Epithelial cell of prostate (primary cell): ENCODE data around the gene SPATS1.
"Not testable (repeated sequence)": the region's sequence is repeated elsewhere in the genome, so short reads cannot be mapped to it uniquely, and the experiment has no call there.

ENCODE experiments used
- DNase-seq: peaks from one replicate; pipeline ENCODE4 v3.0.0-alpha.2; 2011; ENCODE audit warnings: low read depth, low spot score
- H3K27ac ChIP-seq: fragments of 450-650 bp; 2 replicates; pipeline ENCODE4 v1.5.1; 2017; ENCODE audit warnings: mild to moderate bottlenecking

The SPATS1 gene

DNA sequence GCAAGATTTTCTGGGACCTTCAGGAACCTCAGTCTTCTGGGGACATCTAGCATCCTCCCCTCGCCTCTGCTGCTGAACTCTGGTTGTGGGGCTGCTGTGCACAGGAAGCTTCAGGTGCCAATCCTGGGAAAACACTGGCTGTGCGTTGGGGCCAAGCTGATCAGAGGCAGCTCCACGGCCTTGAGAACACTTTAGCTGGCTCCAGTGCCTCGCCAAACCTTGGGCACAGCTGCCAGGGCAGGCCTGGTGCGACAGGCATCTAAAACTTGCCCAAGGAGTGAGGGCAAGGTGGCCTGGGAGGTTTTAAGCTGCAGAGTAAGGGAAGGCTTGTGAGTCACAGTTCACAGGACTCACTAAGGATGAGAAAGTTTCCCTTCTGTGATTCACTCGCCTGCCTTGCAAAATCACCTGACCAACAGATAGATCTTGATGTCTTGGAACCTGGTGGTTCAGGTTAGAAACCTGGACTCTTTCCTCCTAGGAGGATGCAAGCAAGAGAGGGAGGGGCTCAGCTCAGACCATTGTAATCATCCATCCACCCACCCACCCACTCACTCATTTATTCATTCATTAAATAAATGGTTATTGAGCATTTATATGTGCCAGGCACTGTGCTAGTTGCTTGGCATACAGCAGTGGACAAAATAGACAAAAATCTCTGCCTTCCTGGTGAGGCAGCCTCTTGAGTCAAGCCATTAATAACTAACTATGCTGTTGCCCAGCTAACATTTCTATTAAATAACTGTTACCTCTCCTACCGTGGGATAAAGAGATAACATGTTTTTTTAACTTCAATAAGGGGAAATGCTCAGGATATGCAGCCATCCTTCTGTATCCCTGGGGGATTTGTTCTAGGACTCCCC, 2.5 kb upstream of the SPATS1 start:
- H3K27ac ChIP-seq = no peak overlapping the region
- DNase-seq = peak; percentile 87

DNA sequence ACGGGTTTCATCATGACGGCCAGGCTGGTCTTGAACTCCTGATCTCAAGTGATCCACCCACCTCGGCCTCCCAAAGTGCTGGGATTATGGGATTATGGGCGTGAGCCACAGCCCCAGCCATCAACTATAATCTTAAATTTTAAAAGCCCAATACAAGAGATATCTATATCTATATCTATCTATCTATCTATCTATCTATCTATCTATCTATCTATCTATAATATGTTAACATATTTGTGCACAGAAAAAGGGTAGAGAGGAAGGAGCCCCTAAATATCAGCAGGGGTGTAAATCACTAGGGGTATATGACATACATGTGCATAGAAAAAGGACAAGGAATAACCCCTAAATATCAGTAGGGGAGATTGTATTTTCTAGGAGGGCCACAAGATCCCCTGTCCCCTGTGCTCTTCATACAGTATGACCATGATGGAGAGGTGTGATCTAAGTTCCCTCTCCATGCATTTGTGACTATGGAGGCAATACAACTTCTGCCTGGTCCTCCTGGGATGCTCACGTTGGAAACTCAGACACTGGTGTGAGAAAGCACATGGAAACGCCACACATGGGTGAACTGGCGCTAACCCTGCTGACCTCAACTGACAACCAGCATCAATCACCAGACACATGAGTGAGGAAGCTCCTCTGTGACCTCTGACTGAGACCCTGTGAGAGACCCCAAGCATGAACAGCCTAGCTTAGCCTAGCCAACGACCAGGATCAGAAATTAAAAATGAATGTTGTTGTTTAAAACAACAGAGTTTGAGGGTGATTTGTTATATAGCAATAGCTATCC, 1.2 kb upstream of the SPATS1 start:
- DNase-seq = no peak
- H3K27ac ChIP-seq = no peak overlapping the region

DNA sequence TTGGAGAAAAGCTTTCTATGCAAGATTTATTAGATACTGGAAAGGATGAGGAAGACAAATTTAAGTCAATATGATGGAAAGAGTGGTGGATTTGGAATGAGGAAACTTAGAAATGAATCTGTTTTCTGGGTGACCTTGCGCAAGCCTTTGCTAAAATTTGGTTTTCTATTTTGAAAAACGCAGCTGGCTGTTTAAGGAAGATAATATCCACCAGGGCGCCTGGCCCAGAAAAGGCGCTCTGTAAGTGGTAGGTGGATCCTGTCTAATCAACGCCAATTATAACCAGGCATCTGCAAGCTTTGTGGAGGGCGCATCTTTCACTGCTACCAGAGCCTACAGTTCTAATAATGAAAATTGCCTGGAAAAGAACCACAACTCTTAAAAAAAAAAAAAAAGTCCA, 398 bp upstream of the SPATS1 start:
- no peak overlapping the region for H3K27ac ChIP-seq
- DNase-seq = no peak

DNA sequence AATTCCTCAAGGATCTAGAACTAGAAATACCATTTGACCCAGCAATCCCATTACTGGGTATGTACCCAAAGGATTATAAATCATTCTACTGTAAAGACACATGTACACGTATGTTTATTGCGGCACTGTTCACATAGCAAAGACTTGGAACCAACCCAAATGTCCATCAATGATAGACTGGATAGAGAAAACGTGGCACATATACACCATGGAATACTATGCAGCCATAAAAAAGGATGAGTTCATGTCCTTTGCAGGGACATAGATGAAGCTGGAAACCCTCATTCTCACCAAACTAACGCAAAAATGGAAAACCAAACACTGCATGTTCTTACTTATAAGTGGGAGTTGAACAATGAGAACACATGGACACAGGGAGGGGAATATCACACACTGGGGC, 4.4 kb downstream of the SPATS1 start:
- H3K27ac ChIP-seq, DNase-seq: not testable (repeated sequence)

DNA sequence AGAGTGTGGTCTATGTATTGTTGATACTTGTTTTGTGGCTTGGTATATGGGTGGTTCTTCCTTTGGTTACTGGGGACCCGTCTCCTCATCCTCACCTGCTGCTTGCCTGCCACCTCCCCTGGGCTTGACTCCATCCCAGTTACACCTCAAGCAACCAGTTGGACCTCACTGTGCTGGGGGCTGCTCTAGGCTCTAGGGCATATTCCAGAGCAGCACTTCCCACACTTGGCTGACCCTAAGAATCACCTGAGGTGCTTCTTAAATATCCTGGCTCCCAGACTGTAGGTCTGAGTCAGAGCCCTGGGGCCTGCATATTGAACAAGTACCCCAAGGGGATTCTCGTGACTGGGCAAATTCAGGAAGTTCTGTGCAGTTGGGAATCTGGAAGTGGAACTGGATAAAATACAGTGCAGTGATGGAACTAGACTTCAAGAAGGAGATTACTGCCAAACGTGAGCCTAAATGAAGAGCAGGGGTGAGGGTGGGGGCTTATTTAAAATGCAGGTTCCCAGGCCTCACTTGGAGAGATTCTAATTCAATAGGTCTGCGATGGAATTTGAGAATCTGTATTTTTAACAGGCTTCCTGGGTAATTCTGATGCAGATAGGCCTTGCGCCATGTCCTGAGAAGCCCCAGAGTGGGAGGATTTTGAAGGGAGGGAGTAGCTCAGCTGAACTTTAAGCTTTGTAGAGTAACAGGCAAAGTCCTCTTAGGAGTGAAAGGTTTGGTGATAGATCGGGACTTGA, 7.6 kb downstream of the SPATS1 start:
- H3K27ac ChIP-seq = no peak overlapping the region
- DNase-seq = no peak

DNA sequence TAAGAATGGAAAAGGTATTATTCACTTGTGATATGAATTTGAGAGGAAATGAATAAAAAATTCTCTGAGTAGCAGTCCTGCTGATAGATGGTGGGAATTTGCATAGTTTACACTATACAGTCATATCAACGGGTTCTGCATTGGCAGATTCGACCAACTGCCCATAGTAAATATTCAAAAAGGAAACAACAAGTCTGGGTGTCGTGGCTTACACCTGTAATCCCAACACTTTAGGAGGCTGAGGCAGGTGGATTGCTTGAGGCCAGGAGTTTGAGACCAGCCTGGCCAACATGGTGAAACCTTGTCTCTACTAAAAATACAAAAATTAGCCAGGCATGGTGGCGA, 8.2 kb downstream of the SPATS1 start:
- H3K27ac ChIP-seq, DNase-seq: not testable (repeated sequence)

DNA sequence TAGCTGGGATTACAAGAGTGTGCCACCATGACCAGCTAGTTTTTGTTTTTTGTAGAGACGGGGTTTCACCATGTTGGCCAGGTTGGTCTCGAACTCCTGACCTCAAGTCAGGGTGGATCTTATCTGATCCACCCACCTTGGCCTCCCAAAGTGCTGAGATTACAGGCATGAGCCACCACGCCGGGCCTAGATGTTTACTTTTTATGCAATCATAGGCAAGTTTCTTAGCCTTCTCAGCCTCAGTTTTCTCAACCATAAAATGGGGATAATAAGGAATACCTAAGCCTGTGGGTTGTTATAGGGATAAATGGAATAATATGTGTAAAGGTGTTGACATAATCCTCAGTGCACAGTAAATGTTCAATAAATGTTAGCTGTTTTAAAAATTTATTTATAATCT, 9.8 kb downstream of the SPATS1 start:
- no peak for DNase-seq
- no peak overlapping the region for H3K27ac ChIP-seq

DNA sequence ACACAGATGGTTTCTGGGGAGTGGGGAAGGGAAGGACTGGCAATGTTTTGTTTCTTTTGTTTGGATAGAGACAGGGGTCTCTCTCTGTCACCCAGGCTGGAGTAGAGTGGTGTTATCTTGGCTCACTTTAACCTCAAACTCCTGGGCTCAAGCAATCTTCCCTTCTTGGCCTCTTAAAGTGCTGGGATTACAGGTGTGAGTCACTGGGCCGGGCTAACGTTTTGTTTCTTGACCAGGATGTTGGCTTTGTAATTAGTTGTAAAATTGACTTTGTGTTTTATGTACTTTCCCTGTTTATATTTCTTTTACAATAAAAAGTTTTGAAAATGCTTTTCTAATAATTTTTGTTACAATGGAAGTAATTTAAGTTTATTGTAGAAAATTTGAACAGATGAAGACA, 10.9 kb downstream of the SPATS1 start:
- no peak for DNase-seq
- no peak overlapping the region for H3K27ac ChIP-seq

DNA sequence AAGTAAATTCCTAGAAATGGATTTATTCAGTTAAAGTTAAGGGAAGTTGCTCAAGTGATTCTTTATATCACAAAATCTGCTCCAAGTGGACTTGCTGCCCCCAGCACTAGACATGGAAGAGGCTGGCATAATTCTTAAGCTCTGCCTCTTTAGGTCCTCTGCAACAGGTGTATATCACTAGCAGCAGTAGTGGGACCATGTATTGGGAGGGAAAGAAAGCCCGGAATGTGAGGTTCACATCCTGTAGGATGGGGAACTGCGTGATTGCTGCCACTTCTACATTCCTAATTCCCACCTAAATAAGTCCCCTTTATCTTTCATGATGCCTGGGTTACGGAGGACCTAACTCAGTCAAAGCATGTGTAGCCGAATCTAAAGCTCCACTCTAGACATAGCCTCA, 13.2 kb downstream of the SPATS1 start:
- DNase-seq = no peak
- no peak overlapping the region for H3K27ac ChIP-seq

DNA sequence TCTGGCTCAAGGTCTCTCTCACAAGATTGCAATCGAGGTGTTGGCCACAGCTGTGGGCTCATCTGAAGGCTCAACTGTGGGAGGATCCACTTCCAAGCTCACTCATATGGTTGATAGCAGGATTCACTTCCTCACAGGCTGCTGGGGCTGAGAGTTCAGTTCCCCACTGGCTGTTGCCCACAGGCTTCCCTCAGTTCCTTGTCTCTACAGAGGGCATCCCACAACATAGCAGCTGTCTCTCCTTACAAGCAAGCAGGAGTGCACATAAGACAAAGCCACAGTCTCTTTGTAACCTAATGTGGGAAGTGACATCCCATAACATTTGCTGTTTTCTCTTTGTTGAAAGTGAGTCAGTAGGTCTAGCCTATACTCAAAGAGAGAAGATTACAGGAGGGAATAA, 14.0 kb downstream of the SPATS1 start:
- DNase-seq = no peak
- no peak overlapping the region for H3K27ac ChIP-seq

DNA sequence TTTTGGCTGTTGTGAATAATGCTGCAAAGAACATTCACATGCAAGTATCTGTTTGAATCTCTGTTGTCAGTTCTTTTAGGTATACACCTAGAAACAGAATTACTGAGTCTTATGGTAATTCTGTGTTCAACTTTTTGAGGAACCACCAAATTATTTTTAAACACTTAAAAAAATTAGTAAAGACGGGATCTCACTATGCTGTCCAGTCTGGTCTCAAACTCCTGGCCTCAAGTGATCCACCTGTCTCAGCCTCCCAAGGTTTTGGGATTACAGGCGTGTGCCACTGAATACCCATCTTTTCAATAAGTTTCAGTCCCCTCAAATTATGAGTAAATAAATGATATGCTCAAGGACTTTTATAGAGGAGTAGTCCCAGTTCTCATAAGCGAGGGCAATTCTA, 17.5 kb downstream of the SPATS1 start:
- no peak overlapping the region for H3K27ac ChIP-seq

DNA sequence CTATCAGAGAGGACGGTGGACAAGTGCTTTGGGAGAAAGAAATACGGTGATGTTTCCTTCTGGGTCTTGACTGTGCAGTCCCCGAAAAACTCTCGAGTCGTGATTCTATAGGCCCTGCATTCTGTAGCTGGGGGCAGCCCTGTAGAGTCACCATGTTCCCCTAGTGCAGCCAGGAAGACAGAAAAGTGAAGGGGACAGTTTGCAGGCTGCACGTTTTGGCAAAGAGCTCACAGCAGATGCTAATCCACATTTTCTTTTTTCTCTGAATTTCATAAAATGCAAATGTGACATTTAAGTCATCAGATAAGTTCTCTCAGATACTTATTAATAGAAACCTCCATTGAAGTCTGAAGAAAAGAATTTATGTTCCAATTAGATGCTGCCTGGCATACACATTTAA, 19.5 kb downstream of the SPATS1 start:
- no peak for DNase-seq
- H3K27ac ChIP-seq = no peak overlapping the region

More for the DNA sequence above, 17.5 kb downstream of the SPATS1 start:
- DNase-seq = no peak

DNA sequence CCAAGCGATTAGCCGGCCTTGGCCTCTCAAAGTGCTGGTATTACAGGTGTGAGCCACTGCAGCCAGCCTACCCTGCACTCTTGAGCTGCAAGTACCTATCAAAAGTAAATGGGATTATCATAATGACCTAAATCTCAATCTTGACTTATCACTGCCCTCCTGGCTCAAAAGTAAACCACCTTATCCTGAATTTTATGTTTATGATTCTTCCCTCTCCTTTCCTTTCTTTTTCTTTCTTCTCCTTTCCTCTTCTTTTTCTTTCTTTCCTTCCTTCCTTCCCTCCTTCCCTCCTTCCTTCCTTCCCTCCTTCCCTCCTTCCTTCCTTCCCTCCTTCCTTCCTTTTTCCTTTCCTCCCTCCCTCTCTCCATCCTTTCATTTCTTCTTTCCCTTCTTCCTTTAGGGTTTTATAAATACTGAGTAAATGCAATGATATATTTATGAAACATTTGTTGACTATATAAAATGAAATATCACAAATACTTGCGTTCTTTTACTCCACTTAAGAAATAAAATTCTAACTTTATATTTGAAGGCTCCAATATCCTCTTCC, 21.0 kb downstream of the SPATS1 start:
- no peak for DNase-seq

DNA sequence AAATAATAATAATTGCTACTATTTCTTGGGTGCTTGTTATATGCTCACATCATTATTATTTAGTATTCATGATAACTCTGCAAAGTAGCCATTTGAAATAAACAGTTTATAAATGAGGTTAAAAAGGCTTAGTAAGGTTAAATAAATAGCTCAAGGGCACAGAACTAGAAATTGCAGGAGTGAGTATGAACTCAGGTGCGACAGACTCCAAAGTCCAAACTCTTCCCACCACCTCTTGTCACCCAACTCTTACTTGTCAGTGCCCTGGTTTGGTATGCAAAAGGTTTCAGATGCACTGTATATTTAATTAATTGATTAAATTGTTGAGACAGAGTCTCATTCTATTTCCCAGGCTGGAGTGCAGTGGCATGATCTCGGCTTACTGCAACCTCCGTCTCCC, 24.3 kb downstream of the SPATS1 start:
- H3K27ac ChIP-seq = no peak overlapping the region
- no peak for DNase-seq

More for the DNA sequence above, 21.0 kb downstream of the SPATS1 start:
- no peak overlapping the region for H3K27ac ChIP-seq

DNA sequence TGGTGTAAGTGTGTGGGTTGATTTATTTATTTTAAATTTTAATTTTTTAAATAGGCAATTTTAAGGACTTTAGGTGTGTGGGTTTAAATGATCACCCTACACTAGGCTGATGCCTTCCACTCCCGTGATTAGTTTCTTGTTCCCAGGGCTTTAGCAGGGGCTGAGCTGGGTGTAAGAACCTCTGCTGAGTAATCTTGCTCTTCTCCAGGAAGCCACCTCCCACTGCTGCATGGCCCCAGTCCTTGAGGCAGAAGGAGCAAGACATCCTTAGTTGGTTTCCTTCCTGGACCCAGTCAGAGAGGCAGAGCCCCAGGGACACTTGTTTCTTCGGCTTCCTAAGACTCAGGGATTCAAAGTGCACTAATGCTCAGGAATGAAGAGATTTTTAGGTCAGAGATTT, 25.2 kb downstream of the SPATS1 start:
- DNase-seq = no peak
- H3K27ac ChIP-seq = no peak overlapping the region

DNA sequence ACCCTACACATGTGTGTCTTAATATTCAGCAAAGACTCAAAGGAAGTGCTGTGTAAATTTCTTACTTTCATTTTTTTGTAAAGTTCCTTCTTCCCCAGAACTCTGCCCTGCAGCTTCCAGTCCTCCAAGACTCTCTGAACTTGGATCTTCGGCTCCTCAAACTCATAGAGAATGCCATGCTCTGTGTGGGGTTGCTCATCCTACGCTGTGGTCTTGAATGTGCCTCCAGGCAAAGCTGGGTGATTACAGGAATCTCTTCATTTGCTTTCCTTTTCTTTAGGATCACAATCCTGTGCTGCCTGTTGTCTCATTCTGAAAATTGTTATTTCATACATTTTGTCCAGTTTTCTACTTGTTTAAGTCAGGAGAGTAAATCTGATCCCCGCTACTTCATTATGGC, 30.6 kb downstream of the SPATS1 start:
- DNase-seq = no peak
- no peak overlapping the region for H3K27ac ChIP-seq

DNA sequence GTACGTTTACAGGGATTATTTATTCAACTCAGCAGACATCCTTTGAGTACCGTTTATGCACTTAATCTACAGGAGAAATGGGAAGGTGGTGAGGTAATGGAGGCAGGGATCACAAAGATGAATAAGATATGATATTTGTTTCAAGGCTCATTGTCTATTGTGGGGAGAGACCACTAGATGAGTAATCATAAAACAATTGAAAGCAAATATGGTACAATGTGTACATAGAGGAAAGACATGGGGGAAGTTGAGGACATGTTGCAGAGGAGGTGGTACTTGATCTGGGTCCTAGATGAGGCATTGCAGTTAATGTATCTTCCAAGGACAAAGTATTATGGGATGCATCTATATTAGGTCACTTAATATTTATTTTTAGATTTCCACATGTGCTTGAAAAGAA, 31.3 kb downstream of the SPATS1 start:
- no peak overlapping the region for H3K27ac ChIP-seq
- no peak for DNase-seq

DNA sequence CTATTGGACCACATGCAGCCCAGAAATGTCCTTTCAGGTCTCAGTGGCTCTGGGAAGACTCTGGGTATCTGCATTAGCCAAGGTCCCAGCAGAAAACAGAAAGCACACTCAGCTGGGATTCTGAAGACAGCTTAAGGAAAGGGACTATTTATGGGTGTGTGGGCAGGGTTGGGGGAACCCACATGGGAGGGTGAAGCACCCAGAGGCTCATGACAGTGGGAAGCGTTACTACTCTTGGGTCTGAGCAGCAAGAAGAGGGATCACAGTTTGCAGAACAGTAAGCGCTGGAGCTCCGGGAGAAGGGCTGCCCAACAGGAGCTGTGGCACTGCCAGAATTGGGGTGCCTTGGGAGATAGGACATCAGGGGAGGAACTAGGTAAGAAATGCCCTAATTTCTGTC, 32.6 kb downstream of the SPATS1 start:
- no peak overlapping the region for H3K27ac ChIP-seq
- no peak for DNase-seq

DNA sequence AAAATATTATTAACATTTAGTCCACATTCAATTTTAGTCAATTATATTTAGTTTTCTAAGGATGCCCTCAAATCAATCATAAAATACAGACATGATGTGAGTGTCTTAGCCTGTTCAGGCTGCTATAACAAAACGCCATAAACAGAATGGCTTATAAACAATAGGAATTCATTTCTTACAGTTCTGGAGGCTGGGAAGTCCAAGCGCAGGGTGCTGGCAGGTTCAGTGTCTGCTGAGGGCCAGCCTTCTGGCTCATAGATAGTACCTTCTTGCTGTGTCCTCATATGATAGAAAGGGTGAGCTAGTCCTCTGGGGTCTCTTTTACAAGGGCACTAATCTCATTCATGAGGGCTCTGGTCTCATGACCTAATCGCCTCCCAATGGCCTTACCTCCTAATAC, 35.0 kb downstream of the SPATS1 start:
- H3K27ac ChIP-seq = no peak overlapping the region
- DNase-seq = no peak

DNA sequence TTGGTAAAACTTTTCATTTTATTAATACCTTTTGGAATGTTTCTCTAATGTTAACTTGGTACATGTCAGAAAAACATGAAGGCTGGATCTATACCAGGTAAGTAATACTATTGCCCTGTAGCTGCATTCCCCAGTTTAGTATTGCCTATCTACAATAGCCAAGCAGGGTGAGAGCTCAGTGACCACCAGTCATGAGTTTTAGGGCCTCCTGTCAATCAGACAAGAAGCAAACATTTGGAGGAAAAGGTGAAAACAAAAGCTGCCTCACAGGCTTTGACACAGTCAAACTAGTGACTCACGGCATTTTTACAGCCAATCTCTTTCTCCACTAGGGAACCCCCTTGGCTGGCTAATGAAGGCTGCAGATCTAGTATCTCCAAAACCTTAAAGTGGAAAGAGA, 35.5 kb downstream of the SPATS1 start:
- DNase-seq = no peak
- no peak overlapping the region for H3K27ac ChIP-seq

DNA sequence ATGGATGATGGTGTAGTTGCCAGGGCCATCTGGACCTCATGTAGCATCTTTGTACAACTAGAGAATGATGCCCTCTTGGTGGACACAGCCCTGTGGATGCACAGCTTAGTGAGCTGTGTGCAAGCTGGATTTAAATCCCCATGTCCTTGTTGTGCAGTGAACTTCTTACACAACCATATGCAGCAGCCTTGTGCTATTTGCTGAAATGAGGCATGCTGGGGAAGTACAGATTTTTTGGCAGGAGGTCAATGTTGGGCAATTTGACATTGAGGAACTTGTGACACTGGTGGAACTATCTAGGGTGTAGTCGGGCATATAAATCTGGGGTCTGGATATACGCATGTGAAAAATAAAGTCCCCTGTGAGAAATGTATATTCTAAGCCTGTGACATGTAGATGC, 39.3 kb downstream of the SPATS1 start:
- H3K27ac ChIP-seq = no peak overlapping the region
- DNase-seq = no peak
